T-helper 1 cell treated with Interleukin-12 subunit alpha and Interleukin-12 subunit beta and Interleukin-4 antibody, amounts not matched to agents 30 ng/mL and 1 ng/mL, for 36 hours (primary cell): ENCODE data around the gene CCDC28B. TPM values are rescaled to one million over a fixed set of nuclear protein-coding genes. Genes with fewer than 3 reads are reported as not detected.

ENCODE experiments used
- intact Hi-C: fragments of 100-400 bp; cut with micrococcal nuclease; formaldehyde crosslinking; loops from one replicate; pipeline ENCODE4 v1.15.1; 2024
- total RNA-seq: library from RNA; stranded (reverse); gene quantifications from 2 replicates; pipeline ENCODE4 v1.2.3, GENCODE V29; 2022

The CCDC28B gene
- total RNA-seq, 1 donor from 2014 or later: 31.7 TPM

GRCh38 chr1:32220746-32221580 lies 20.6 kb downstream of the CCDC28B start:
- intact Hi-C loops: no loop called here

DNA sequence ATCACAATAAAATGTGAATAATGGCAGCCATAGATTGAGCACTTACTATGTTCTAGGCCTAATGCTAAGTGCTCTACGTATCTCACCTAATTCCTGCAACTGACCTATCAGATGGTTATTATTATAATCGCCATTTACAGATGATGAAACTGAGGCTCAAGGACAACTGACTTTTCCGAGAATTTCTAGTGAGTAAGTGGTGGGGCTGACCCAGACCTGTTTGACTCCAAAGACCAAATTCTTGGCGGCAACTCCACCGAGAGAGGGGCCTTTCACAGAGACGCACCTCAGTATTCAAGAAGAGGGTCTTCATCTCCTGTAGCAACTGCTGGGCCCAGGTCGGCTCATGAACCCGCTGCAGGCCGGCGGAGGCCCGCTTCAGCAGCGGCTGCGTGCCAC lies 21.2 kb downstream of the CCDC28B start:
- intact Hi-C loops: no loop called here

GRCh38 chr1:32221980-32222755 lies 21.8 kb downstream of the CCDC28B start, which contains the start of the genes EIF3I and TMEM234:
Gene EIF3I, plus strand, starts transcription at chr1:32222407. Its CDS starts 35 bp downstream, at chr1:32222442.
Gene TMEM234, minus strand, starts transcription at chr1:32222353. Its CDS starts 31 bp downstream, at chr1:32222322.
- intact Hi-C loops: loop anchor here (1.0 to 2.0 kb wide), 10 partner anchors 17 to 172 kb away; partner anchors contain the start of genes BSDC1, CCDC28B, IQCC and KPNA6

DNA sequence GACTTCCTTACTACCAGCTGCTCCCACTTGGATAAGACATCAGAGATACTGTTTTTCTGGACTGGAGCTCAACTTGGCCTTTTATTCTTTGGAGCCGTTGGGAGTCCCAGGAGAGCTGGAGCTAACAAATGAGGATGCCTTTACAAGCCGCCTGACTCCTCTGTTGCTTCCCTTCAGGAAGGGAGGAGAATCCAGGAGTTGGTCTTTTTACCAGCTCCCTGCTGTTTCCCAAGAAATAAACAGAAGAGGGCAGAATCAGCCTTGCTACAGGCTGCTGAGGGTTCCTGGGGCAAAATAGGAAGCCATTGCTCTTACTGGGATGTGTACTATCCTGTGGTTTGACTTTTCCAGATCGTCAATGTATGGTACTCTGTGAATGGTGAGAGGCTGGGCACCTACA lies 23.3 kb downstream of the CCDC28B start:
- intact Hi-C loops: loop anchor here (2.0 kb wide), 1 partner anchor 17 kb away; no protein-coding TSS in a partner anchor

GRCh38 chr1:32224285-32224684 lies 23.9 kb downstream of the CCDC28B start:
- intact Hi-C loops: no loop called here

DNA sequence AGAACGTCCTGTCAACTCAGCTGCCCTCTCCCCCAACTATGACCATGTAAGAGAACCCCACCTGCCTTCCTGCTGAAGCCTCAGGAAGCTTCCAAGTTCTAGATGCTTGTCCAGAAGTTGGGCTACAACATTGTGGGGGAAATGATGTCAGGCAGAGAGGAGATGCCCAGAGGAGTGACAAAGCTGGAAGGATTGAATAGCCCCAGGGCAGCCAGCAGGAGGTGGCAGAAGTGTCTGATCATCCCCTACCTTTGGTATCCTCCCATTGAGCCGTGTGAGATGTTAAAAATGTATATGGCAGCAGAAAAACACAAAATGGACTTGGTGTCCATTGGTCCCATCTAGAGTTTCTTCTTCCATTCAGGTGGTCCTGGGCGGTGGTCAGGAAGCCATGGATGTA lies 28.4 kb downstream of the CCDC28B start:
- intact Hi-C loops: no loop called here

GRCh38 chr1:32231843-32232432 lies 31.5 kb downstream of the CCDC28B start:
- intact Hi-C loops: no loop called here

DNA sequence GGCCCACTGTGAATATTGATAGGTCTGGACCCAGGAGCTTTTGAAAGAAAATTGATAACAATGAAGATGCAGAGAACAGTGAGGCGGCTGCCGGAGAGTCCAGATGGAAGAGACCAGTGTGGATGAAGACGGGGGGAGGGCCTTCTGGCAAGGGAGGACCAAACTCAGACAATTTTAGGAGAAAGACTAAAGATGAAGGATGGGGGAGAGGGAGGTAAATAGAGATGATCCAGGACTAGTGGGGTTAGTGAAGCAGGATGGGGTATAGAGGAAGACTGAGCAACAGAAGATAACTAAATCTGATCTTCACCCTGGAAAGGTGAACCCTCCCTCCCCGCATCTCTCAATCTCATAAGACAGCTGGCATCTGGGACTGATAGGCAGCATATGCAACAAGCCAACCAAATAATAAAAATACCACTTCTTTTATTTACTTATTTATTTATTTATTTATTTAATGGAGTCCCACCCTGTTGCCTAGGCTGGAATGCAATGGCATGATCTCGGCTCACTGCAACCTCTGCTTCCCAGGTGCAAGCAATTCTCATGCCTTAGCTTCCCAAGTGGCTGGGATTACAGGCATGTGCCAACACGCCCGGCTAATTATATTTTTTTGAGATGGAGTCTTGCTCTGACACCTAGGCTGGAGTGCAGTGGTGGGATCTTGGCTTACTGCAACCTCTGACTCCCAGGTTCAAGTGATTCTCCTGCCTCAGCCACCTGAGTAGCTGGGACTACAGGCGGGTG lies 32.3 kb downstream of the CCDC28B start:
- intact Hi-C loops: no loop called here

DNA sequence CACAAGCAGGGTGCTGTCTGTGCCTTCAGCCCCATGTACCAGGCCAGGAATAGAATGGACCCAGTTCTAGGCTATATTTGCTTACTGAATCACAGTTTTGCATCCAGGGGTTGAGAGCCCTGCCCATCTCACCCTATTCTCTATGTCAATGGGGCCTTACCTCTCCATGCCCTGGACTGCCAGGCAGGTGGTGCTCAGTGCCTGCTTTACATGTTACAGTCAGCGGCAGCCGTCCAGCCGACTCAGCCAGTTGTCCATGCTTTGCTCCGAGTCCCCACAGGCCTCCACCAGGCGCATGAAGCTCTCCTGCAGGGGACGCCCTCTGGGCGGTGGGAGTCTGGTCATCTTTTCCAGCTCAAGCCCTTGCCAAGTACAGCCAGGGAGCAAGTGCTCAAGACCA lies 34.4 kb downstream of the CCDC28B start:
- intact Hi-C loops: no loop called here

DNA sequence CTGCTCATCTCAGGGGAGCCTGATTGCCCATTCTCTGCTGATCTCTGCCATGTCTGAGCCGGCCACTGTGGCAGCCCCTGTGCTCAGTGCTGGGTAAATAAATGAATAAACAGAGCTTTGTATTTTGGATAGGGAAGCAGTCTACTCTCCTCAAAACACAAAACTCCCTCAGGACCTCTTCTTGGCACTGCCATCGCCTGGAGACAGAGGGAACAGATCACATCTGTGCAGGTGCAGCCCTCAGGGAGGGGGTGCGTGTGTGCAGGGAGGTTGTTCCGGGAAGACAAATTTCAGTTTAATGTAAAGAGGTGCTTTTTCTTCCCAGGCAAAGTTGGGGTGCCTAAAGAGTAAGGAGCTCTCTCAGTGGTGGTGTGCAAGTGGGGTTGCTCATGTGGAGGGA lies 38.9 kb downstream of the CCDC28B start:
- intact Hi-C loops: no loop called here

DNA sequence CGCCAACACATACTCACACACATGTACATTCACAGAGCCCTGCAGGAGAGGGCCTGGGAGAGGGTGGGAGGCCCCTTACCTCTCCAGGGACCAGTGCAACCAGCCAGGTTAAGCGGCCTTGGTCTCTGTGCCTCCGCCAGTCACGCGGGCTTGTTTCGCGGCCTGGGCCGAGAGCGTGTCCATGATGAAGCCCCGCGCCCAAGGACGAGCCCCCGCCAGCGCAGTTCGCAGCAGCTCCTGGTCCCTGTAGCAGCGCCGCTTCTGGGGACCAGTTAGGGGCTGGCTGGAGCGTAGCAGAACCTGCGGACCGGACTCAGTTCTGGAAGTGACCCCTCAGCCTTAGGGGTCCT lies 39.4 kb downstream of the CCDC28B start:
- intact Hi-C loops: loop anchor here (2.0 kb wide), 1 partner anchor 17 kb away; the partner anchor contains the start of genes EIF3I and TMEM234

GRCh38 chr1:32240140-32240951 lies 40.0 kb downstream of the CCDC28B start:
- intact Hi-C loops: loop anchor here (2.0 kb wide), 1 partner anchor 18 kb away; the partner anchor contains the start of genes EIF3I and TMEM234

DNA sequence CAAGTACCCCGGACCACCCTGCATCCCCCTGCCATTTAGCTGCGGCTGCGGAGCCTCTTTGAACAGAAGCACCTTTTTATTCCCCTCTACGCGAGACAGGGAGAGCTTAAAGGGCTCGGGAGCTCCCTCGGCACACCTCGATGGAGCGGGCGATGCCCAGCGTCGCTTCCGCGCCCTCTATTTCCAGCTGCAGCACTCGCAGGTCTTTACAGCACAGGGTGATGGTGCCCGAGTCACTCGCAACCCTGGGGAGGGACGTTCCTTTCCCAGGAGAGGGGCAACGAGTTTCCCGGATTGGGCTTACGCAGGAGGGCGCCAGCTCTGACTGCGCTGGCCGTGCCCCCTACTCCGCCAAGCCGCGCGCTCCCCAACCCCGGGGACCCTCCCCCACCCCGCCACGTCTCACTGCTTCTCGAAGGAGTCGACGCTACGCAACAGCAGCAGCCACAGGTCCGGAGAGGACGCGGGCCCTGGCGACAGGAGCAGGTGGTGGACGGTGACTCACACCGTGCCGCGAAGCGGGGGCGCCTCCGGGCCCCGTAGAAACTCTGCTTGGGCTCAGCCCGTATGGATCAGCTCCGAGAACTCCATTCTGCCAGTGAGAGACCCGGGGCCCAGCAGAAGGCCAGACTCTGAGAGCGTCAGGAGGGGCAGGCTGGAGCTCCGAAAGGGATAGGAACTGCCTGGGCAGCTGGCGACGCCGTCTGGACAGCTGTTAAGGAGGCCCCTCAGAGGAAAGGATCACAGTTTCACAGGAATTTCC lies 40.8 kb downstream of the CCDC28B start:
- intact Hi-C loops: loop anchor here (1.0 to 2.0 kb wide), 2 partner anchors 9 to 18 kb away; partner anchors contain the start of genes EIF3I and TMEM234

DNA sequence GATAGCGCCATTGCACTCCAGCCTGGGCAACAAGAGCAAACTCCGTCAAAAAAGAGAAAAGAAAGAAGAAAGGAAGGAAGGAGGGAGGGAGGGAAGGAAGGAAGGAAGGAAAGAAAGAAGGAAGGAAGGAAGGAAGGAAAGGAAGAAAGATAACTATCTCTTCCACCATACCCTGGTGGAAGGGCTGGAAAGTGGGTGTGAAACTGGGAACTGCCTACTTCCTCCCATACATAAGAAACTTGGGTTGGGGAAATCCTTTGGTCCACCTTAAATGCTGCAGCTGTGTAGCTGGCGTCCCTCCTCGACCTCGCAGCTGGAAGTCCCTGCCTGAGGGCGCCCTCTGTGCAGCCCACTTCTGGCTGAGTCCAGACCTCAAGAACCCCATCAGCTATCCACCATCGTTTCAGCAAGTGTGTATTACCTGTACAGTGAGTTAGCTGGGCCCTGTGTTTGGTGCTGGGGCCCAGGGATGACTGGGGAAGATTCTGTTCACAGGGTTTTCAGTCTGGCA lies 42.0 kb downstream of the CCDC28B start:
- intact Hi-C loops: no loop called here

GRCh38 chr1:32246888-32247273 lies 46.5 kb downstream of the CCDC28B start, which contains the start of gene FAM167B:
Gene FAM167B, plus strand, starts transcription at chr1:32247222. Its CDS starts 200 bp downstream, at chr1:32247422.
- intact Hi-C loops: no loop called here

- intact Hi-C loops: no loop called here
Measured at GRCh38 chr1:32247452-32247851, 47.1 kb downstream of the CCDC28B start.

GRCh38 chr1:32247983-32248889 lies 47.8 kb downstream of the CCDC28B start:
- intact Hi-C loops: no loop called here
